Measurements from ENCODE around the gene CFAP54. TPM values are rescaled to one million over a fixed set of nuclear protein-coding genes. Genes with fewer than 3 reads are reported as not detected.

Gene CFAP54
- total RNA-seq, 4 donors from 2014 or later: 3.0 to 5.4 (median 4.1) TPM

DNA sequence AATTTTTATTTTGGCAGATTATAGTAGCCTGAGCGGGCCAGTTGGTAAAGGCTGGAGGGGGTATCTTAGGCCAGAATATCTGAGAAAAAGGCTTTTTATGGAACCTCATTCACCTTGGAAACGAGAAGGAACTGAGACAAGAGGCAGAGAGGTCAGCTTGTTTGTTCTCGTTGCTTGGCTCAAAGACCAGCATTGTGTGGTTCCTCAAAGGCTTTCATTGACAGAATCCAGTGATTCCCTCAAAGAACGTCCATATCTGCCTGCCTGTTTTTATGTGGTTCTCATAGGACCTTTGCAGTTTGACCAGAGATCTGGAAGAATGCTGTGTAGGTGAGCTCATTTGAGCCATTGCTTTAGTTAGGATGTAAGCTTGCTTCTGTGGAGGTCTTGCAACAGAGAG lies 117.3 kb downstream of the CFAP54 start:
- DNase-seq: no peak
- WGBS, 2 donors: 77 to 85% methylated on average over 4 of the region's 4 CpGs
- no peak overlapping the region for H3K4me3 ChIP-seq (replicated peaks in 1 of 3)
- H3K27me3 ChIP-seq: no peaks in the 10 kb centered on the region
- no peak for TF ChIP-seq POLR2A (IDR thresholded peaks at IDR 0.05)
- no peak for TF ChIP-seq CTCF (IDR thresholded peaks at IDR 0.05)
- no peaks in the 10 kb centered on the region for H3K9me3 ChIP-seq
- H3K27ac ChIP-seq: no peak overlapping the region
- H3K36me3 ChIP-seq: no peaks in the 10 kb centered on the region
- intact Hi-C loops (cut with DNase I): no loop called here
- H3K4me1 ChIP-seq: no peaks in the 10 kb centered on the region

DNA sequence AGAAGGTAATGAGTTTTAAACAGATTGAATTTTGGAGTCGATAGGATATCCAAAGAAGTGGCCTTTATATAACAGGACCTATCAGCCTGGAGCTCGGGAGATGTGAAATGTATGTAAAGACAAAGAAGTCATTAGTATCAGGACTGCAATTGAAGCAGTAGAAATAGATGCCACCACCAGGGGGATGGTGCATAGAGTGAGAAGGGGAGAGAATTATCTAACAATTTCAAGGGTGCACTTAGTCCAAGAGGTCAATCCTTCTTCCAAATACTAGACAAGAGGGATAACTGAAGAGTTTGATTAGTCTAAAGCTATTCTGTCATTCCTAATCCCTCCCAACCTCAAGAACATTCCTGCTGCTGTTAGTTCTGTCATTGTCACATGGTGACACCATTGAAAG lies 127.8 kb downstream of the CFAP54 start:
- H3K9me3 ChIP-seq: no peaks in the 10 kb centered on the region
- 91 to 92% methylated on average over 2 of the region's 2 CpGs for whole genome bisulfite sequencing, 2 donors
- intact Hi-C loops (cut with DNase I): no loop called here
- no peaks in the 10 kb centered on the region for H3K27me3 ChIP-seq
- H3K36me3 ChIP-seq: no peaks in the 10 kb centered on the region
- H3K27ac ChIP-seq: no peak overlapping the region
- no peak overlapping the region for H3K4me3 ChIP-seq (replicated peaks in 1 of 3)
- peak in 1 of 6 experiments; percentile 10 for TF ChIP-seq CTCF (IDR thresholded peaks at IDR 0.05)
- no peak for TF ChIP-seq POLR2A (IDR thresholded peaks at IDR 0.05)
- DNase-seq: no peak
- H3K4me1 ChIP-seq: no peaks in the 10 kb centered on the region

- DNase-seq: no peak
- Histone ChIP-seq H3K27ac (no peak overlapping the region), H3K4me3 (replicated peaks in 1 of 3) (no peak overlapping the region), H3K27me3 (no peaks in the 10 kb centered on the region), H3K36me3 (no peaks in the 10 kb centered on the region), H3K4me1 (no peaks in the 10 kb centered on the region), H3K9me3 (no peaks in the 10 kb centered on the region)
- intact Hi-C loops (cut with DNase I): no loop called here
- TF ChIP-seq CTCF (IDR thresholded peaks at IDR 0.05): no peak
- no peak for TF ChIP-seq POLR2A (IDR thresholded peaks at IDR 0.05)
These were observed 133.8 kb downstream of the CFAP54 start for GRCh38 chr12:96623155-96623554.

DNA sequence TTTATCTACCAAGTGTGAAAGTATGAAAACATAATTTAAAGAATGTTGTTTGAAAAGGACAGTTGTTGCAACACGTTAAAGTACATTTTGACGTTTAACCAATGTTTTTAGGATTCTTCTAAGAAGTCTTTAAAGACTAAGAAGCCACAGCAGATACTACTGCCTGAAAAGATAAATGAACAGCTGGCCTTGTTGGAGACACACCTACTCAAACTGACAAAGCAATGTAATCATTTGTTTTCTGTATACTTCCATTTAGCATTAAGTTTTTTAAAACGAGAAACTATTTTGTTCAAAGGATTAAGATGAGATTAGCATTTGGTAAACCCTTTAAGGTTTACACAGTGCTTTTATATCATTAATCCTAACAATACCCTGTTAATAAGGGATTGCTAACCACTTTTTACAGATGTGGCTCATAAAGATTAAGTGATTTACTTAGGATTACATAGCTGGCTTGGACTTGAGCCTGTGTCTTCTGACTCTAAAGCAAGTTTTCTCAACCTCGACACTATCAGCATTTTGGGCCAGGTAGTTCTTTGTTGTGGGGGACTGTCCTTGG lies 134.4 kb downstream of the CFAP54 start:
- WGBS, 2 donors: 75 to 77% methylated on average over 4 of the region's 4 CpGs
- no peaks in the 10 kb centered on the region for H3K36me3 ChIP-seq
- H3K4me1 ChIP-seq: no peaks in the 10 kb centered on the region
- no peaks in the 10 kb centered on the region for H3K9me3 ChIP-seq
- intact Hi-C loops (cut with DNase I): no loop called here
- no peak overlapping the region for H3K27ac ChIP-seq
- H3K27me3 ChIP-seq: no peaks in the 10 kb centered on the region
- TF ChIP-seq CTCF (IDR thresholded peaks at IDR 0.05): no peak
- TF ChIP-seq POLR2A (IDR thresholded peaks at IDR 0.05): no peak
- no peak for DNase-seq
- no peak overlapping the region for H3K4me3 ChIP-seq (replicated peaks in 1 of 3)

GRCh38 chr12:96635844-96636243 lies 146.5 kb downstream of the CFAP54 start:
- Histone ChIP-seq H3K27me3 (no peaks in the 10 kb centered on the region), H3K9me3 (no peaks in the 10 kb centered on the region), H3K4me3 (replicated peaks in 1 of 3) (no peak overlapping the region), H3K27ac (no peak overlapping the region), H3K4me1 (no peaks in the 10 kb centered on the region), H3K36me3 (no peaks in the 10 kb centered on the region)
- TF ChIP-seq POLR2A (IDR thresholded peaks at IDR 0.05) (no peak), CTCF (IDR thresholded peaks at IDR 0.05) (no peak)
- DNase-seq: no peak
- WGBS, 2 donors: 88 to 90% methylated on average over 3 of the region's 3 CpGs
- intact Hi-C loops (cut with DNase I): no loop called here

All from thyroid gland (tissue), 4 donors.